ENCODE results near the gene C12orf42. TPM values are rescaled to one million over a fixed set of nuclear protein-coding genes. Genes with fewer than 3 reads are reported as not detected.

Gene C12orf42
- total and polyA plus RNA-seq, 2 of the 4 experiments (the other 2 are of a cell fraction) = not detected

GRCh38 chr12:103373088-103373523 is 122.7 kb downstream of the C12orf42 start:
- H3K18ac ChIP-seq (ENCODE audit: low read depth, low read length) = no peak overlapping the region
- no peak overlapping the region for H3K56ac ChIP-seq (ENCODE audit: extremely low read depth, insufficient read depth, low read length)
- no peak overlapping the region for H2BK5ac ChIP-seq (ENCODE audit: low read depth, low read length, poor library complexity, severe bottlenecking)
- no peaks in the 10 kb centered on the region for H3K27me3 ChIP-seq (ENCODE audit: control insufficient read depth, insufficient read depth, low read length)
- no CpG with 5 or more reads among the region's 4 CpGs for whole genome bisulfite sequencing, 2 experiments (ENCODE audit: extremely low coverage in 2 of 2, insufficient read length in 1 of 2)
- no peak overlapping the region for H3K4me2 ChIP-seq (ENCODE audit: low read depth, low read length)
- no peak overlapping the region for H2AFZ ChIP-seq (replicated peaks; ENCODE audit: low read length, poor library complexity)
- no peak overlapping the region for H4K5ac ChIP-seq (ENCODE audit: low read depth, low read length)
- intact Hi-C loops (cut with micrococcal nuclease) (no loop called here), dilution Hi-C loops (cut with HindIII; ENCODE audit: low sequenced_read_pairs, unreplicated experiment) (no loop called here), in situ Hi-C loops (cut with MboI; ENCODE audit: low sequenced_read_pairs) (no loop called here)
- DNase-seq (no peak), ATAC-seq (ENCODE audit: low read depth) (no peak)
- H2AK9ac ChIP-seq (replicated peaks; ENCODE audit: low read depth, low read length, poor library complexity) = no peak overlapping the region
- H4K91ac ChIP-seq (ENCODE audit: insufficient read depth, low read depth, low read length) = no peak overlapping the region
- no peak overlapping the region for H2BK20ac ChIP-seq (ENCODE audit: low read depth, low read length)
- ChIA-PET POLR2A (ENCODE audit: unreplicated experiment) (no interaction called here), CTCF (no interaction called here)
- BruUV-seq (replicated peaks) = no TSS peak
- H3K4ac ChIP-seq (ENCODE audit: low read depth, low read length) = no peak overlapping the region
- H3K9me3 ChIP-seq (ENCODE audit: control insufficient read depth, insufficient read depth, low read length) = peaks cover 8% of the 10 kb centered on the region
- H3K79me1 ChIP-seq (ENCODE audit: low read depth in 1 of 2, low read length in 2 of 2) = no peaks in the 10 kb centered on the region
- H3K4me3 ChIP-seq (ENCODE audit: insufficient read depth, low read depth, low read length) = no peak overlapping the region
- H3K9me1 ChIP-seq (ENCODE audit: insufficient read depth, low read length) = no peaks in the 10 kb centered on the region
- H3K9ac ChIP-seq (ENCODE audit: low read depth, low read length) = no peak overlapping the region
- H3K23ac ChIP-seq (ENCODE audit: low read depth, low read length) = no peak overlapping the region
- no peak overlapping the region for H2AK5ac ChIP-seq (ENCODE audit: low read depth, low read length)
- H2BK120ac ChIP-seq (ENCODE audit: low read depth, low read length) = no peak overlapping the region
- no peaks in the 10 kb centered on the region for H4K20me1 ChIP-seq (ENCODE audit: insufficient read depth, low read length)
- H3K14ac ChIP-seq (replicated peaks; ENCODE audit: low read depth, low read length) = no peak overlapping the region
- H3K36me3 ChIP-seq (ENCODE audit: control insufficient read depth, insufficient read depth, low read length) = no peaks in the 10 kb centered on the region
- H2BK15ac ChIP-seq (ENCODE audit: low read depth, low read length) = no peak overlapping the region
- no peak for TF ChIP-seq RFX5 (IDR thresholded peaks at IDR 0.05; ENCODE audit: low read depth, low read length)
- TF ChIP-seq BHLHE40 (IDR thresholded peaks at IDR 0.05; ENCODE audit: low read depth, low read length) = no peak
- TF ChIP-seq MAZ (IDR thresholded peaks at IDR 0.05; ENCODE audit: borderline replicate concordance, low read depth, low read length) = no peak
- TF ChIP-seq POLR2A (IDR thresholded peaks at IDR 0.05; ENCODE audit: low read depth, low read length) = no peak
- TF ChIP-seq CHD1 (IDR thresholded peaks at IDR 0.05; ENCODE audit: low read depth, low read length) = no peak
- TF ChIP-seq NFE2L2 (IDR thresholded peaks at IDR 0.05; ENCODE audit: low read depth, low read length) = no peak
- TF ChIP-seq ELK1 (IDR thresholded peaks at IDR 0.05; ENCODE audit: borderline replicate concordance, low read depth, low read length) = no peak
- no peak for TF ChIP-seq RCOR1 (IDR thresholded peaks at IDR 0.05; ENCODE audit: insufficient replicate concordance, low read length)
- H4K8ac ChIP-seq (ENCODE audit: low read depth in 2 of 2, low read length in 2 of 2) = no peak overlapping the region
- no peak overlapping the region for H3K27ac ChIP-seq (ENCODE audit: insufficient read depth, low read length)
- H3K4me1 ChIP-seq (ENCODE audit: control insufficient read depth, insufficient read depth, low read length) = no peaks in the 10 kb centered on the region

All from IMR-90 (cell line).